ENCODE data around the gene PTAR1.

PTAR1 gene

DNA sequence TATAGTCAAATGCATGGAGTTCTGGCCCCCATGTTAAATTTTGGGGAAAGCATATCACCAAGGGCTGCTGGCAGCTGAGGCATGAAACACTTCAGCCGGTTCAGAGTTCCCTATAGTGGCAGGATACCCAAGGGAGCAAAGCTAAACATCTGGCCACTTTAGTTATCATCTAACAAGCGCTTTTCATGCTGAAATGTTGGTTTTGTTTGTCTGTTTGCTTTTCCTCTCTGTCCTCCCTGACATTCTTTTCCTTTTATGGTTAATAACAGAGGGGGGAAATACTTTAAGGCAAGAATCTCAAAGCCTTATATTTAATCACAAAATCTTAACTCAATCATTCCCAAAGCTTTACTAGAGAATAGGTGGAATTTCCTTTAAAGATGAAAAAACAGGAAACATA lies 99.5 kb downstream of the PTAR1 start:
- no peak for DNase-seq (ENCODE audit: insufficient read length, low spot score)
- TF ChIP-seq, protein P1, sequence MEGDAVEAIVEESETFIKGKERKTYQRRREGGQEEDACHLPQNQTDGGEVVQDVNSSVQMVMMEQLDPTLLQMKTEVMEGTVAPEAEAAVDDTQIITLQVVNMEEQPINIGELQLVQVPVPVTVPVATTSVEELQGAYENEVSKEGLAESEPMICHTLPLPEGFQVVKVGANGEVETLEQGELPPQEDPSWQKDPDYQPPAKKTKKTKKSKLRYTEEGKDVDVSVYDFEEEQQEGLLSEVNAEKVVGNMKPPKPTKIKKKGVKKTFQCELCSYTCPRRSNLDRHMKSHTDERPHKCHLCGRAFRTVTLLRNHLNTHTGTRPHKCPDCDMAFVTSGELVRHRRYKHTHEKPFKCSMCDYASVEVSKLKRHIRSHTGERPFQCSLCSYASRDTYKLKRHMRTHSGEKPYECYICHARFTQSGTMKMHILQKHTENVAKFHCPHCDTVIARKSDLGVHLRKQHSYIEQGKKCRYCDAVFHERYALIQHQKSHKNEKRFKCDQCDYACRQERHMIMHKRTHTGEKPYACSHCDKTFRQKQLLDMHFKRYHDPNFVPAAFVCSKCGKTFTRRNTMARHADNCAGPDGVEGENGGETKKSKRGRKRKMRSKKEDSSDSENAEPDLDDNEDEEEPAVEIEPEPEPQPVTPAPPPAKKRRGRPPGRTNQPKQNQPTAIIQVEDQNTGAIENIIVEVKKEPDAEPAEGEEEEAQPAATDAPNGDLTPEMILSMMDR (IDR thresholded peaks at IDR 0.05; ENCODE audit: insufficient read depth, missing control alignments): no peak
- no peak for FAIRE-seq

Measured in D721Med (cell line).